HG02885 (cell line): ENCODE measurements around the gene PFN1.

Experiments used
- ATAC-seq: cut with Tn5 transposase; IDR thresholded peaks from one replicate; pipeline ENCODE4 v1.9.1; 2021; ENCODE audit warnings: mild to moderate bottlenecking; ENCODE audit not compliant: unreplicated experiment, poor library complexity

Gene PFN1

GRCh38 chr17:4898927-4899326 lies 49.4 kb downstream of the PFN1 start:
- no peak for ATAC-seq

- no peak for ATAC-seq
Observed at GRCh38 chr17:4898351-4898750, 50.0 kb downstream of the PFN1 start.

- no peak for ATAC-seq
Observed at GRCh38 chr17:4897785-4898184, 50.5 kb downstream of the PFN1 start.

- ATAC-seq, result no peak
Observed at GRCh38 chr17:4897198-4897687, 51.1 kb downstream of the PFN1 start.

GRCh38 chr17:4896332-4897197 lies 51.8 kb downstream of the PFN1 start:
- ATAC-seq, result no peak

- ATAC-seq, result no peak
Observed at GRCh38 chr17:4895657-4896331, 52.5 kb downstream of the PFN1 start.
